ENCODE measurements around the gene HCFC1R1.

DNA sequence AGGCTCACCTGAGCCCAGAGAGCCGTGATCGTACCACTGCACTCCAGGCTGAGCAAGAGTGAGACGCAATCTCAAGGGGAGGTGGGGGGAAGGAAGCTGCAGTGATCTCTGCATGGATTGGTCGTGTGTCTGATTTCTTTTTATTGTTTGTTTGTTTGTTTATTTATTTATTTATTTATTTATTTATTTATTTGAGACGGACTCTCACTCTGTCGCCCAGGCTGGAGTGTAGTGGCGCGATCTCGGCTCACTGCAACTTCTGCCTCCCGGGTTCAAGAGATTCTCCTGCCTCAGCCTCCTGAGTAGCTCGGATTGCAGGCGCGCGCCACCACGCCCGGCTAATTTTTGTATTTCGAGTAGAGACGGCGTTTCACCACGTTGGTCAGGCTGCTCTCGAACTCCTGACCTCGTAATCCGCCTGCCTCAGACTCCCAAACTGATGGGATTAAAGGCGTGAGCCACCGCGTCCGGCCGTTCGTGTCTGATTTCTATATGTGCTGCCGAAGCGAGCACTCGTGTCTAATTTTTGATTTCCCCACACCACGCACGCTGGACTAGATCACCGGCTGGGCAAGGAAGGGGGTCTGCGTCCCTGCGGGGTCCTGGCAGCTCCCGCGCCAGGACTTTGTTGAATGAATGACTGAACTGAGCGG lies 4.0 kb downstream of the HCFC1R1 start:
- TF ChIP-seq, protein P1, sequence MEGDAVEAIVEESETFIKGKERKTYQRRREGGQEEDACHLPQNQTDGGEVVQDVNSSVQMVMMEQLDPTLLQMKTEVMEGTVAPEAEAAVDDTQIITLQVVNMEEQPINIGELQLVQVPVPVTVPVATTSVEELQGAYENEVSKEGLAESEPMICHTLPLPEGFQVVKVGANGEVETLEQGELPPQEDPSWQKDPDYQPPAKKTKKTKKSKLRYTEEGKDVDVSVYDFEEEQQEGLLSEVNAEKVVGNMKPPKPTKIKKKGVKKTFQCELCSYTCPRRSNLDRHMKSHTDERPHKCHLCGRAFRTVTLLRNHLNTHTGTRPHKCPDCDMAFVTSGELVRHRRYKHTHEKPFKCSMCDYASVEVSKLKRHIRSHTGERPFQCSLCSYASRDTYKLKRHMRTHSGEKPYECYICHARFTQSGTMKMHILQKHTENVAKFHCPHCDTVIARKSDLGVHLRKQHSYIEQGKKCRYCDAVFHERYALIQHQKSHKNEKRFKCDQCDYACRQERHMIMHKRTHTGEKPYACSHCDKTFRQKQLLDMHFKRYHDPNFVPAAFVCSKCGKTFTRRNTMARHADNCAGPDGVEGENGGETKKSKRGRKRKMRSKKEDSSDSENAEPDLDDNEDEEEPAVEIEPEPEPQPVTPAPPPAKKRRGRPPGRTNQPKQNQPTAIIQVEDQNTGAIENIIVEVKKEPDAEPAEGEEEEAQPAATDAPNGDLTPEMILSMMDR (conservative IDR thresholded peaks at IDR 0.05; ENCODE audit: low read depth, low read length), result no peak
- TF ChIP-seq EZH2 (IDR thresholded peaks at IDR 0.05; ENCODE audit: borderline replicate concordance, low read depth, low read length, poor library complexity, severe bottlenecking), result no peak

Measured in A673 (cell line).